CD14-positive monocyte (primary cell): ENCODE measurements around the gene SLC25A39. TPM values are rescaled to one million over a fixed set of nuclear protein-coding genes. Genes with fewer than 3 reads are reported as not detected.

Experiments used
- DNase-seq, 3 donors: peaks; one replicate each; pipeline ENCODE4 v3.0.0-alpha.2; 2011 to 2022
- H2AFZ ChIP-seq: 2 replicates; pipeline ENCODE4 v1.6.0; 2012; ENCODE audit warnings: mild to moderate bottlenecking, low read depth, low read length, inconsistent platforms; ENCODE audit not compliant: insufficient read depth, poor library complexity, severe bottlenecking
- H3K27ac ChIP-seq, 2 donors: 1 replicate in 1 of 2; 2 replicates in 1 of 2; pipeline ENCODE4 v1.5.1; 2012 to 2013; ENCODE audit warnings: low read length in 2 of 2, control low read depth in 1 of 2, inconsistent platforms in 1 of 2, low read depth in 1 of 2, mild to moderate bottlenecking in 1 of 2
- H3K27me3 ChIP-seq, 2 donors: one replicate each; pipeline versions ENCODE4 v1.6.0 to v1.6.1; 2011 to 2013; ENCODE audit warnings: low read length in 2 of 2; ENCODE audit not compliant: control insufficient read depth in 2 of 2, insufficient read depth in 2 of 2
- H3K36me3 ChIP-seq, 2 donors: replicated peaks in 1 of 2; 1 replicate in 1 of 2; 2 replicates in 1 of 2; pipeline versions ENCODE4 v1.5.1 to v1.6.1; 2012 to 2013; ENCODE audit warnings: low read length in 2 of 2, control low read depth in 1 of 2, inconsistent platforms in 1 of 2, mild to moderate bottlenecking in 1 of 2; ENCODE audit not compliant: insufficient read depth in 2 of 2, control insufficient read depth in 1 of 2
- H3K4me1 ChIP-seq, 2 donors: 1 replicate in 1 of 2; 2 replicates in 1 of 2; pipeline versions ENCODE4 v1.5.1 to v1.6.1; 2012 to 2013; ENCODE audit warnings: low read length in 2 of 2, control low read depth in 1 of 2, inconsistent platforms in 1 of 2, mild to moderate bottlenecking in 1 of 2, moderate library complexity in 1 of 2; ENCODE audit not compliant: insufficient read depth in 2 of 2, control insufficient read depth in 1 of 2
- H3K4me2 ChIP-seq: replicated peaks from 2 replicates; pipeline ENCODE3; 2012; ENCODE audit warnings: low read length, moderate library complexity, mild to moderate bottlenecking; ENCODE audit not compliant: poor library complexity, severe bottlenecking; ENCODE audit errors: extremely low read depth
- H3K4me3 ChIP-seq, 3 experiments: fragments of 200-600 bp in 1 of 3; sonication (generic) in 1 of 3; replicated peaks in 1 of 3; 1 replicate in 2 of 3; 2 replicates in 1 of 3; pipeline ENCODE4 v1.5.1; 2011 to 2013; ENCODE audit warnings: low read length in 3 of 3, mild to moderate bottlenecking in 3 of 3, control low read depth in 2 of 3, low read depth in 2 of 3, inconsistent platforms in 1 of 3, moderate library complexity in 1 of 3
- H3K79me2 ChIP-seq: 2 replicates; pipeline ENCODE4 v1.6.0; 2012; ENCODE audit warnings: mild to moderate bottlenecking, control low read depth, inconsistent platforms, low read length, moderate library complexity; ENCODE audit not compliant: insufficient read depth
- H3K9ac ChIP-seq: 2 replicates; pipeline ENCODE4 v1.6.0; 2017; ENCODE audit warnings: low read length, mild to moderate bottlenecking; ENCODE audit not compliant: insufficient read depth, poor library complexity, severe bottlenecking
- H3K9me3 ChIP-seq, 2 donors: replicated peaks in 1 of 2; 1 replicate in 1 of 2; 2 replicates in 1 of 2; pipeline versions ENCODE4 v1.5.1 to v1.6.1; 2012 to 2013; ENCODE audit warnings: low read length in 2 of 2, control low read depth in 1 of 2; ENCODE audit not compliant: control insufficient read depth in 1 of 2, insufficient read depth in 1 of 2
- H4K20me1 ChIP-seq: 2 replicates; pipeline ENCODE4 v1.6.0; 2012; ENCODE audit warnings: mild to moderate bottlenecking, low read length, control low read depth, moderate library complexity; ENCODE audit not compliant: insufficient read depth
- H3K27ac Mint-ChIP-seq, 7 donors: one replicate each; pipeline ENCODE4 v1.8.0; 2020; ENCODE audit warnings: mild to moderate bottlenecking in 7 of 7, mixed read lengths in 7 of 7, moderate library complexity in 6 of 7, inconsistent platforms in 2 of 7
- H3K27me3 Mint-ChIP-seq, 3 donors: one replicate each; pipeline ENCODE4 v1.8.0; 2021 to 2022; ENCODE audit warnings: low read depth in 3 of 3, mild to moderate bottlenecking in 3 of 3, mixed read lengths in 3 of 3, moderate library complexity in 3 of 3, inconsistent platforms in 1 of 3
- H3K36me3 Mint-ChIP-seq, 2 donors: one replicate each; pipeline ENCODE4 v1.8.0; 2020; ENCODE audit warnings: mixed read lengths in 2 of 2, inconsistent platforms in 1 of 2, mild to moderate bottlenecking in 1 of 2
- H3K4me1 Mint-ChIP-seq: one replicate; pipeline ENCODE4 v1.8.0; 2020; ENCODE audit warnings: mild to moderate bottlenecking, mixed read lengths
- H3K4me3 Mint-ChIP-seq, 2 donors: one replicate each; pipeline ENCODE4 v1.8.0; 2020; ENCODE audit warnings: mild to moderate bottlenecking in 2 of 2, mixed read lengths in 2 of 2, moderate library complexity in 1 of 2
- H3K9me3 Mint-ChIP-seq, 7 donors: one replicate each; pipeline ENCODE4 v1.8.0; 2020 to 2022; ENCODE audit warnings: mixed read lengths in 7 of 7, mild to moderate bottlenecking in 6 of 7, moderate library complexity in 6 of 7, inconsistent platforms in 2 of 7
- CTCF ChIP-seq: fragments of 200-600 bp; IDR thresholded peaks from one replicate; pipeline ENCODE4 v1.8.0; 2022; ENCODE audit warnings: antibody characterized with exemption, mild to moderate bottlenecking
- WGBS: methylation state at CpG from one replicate; pipeline ENCODE4 v1.1.5; 2013; ENCODE audit warnings: missing lambda C conversion rate; ENCODE audit not compliant: insufficient coverage; 5-methylcytosine and 5-hydroxymethylcytosine counted together
- intact Hi-C, 2 donors: fragments of 100-400 bp; cut with micrococcal nuclease; formaldehyde crosslinking; loops; one replicate each; pipeline versions ENCODE4 v1.15.0 to v1.15.1; 2023
- polyA plus RNA-seq, 3 donors: library from polyadenylated mRNA; depleted of rRNA in 1 of 3; unstranded in 2 of 3; stranded (reverse) in 1 of 3; fragments of 300-500 nt in 2 of 3; fragments of >200 nt in 1 of 3; fragmentation: Illumina TruSeq in 2 of 3; gene quantifications; 1 replicate in 2 of 3; 2 replicates in 1 of 3; pipeline ENCODE4 v1.2.3, GENCODE V29; 2012 to 2021

The SLC25A39 gene
- polyA plus RNA-seq, 3 donors, result 64.0 to 74.8 (median 64.5) TPM

DNA sequence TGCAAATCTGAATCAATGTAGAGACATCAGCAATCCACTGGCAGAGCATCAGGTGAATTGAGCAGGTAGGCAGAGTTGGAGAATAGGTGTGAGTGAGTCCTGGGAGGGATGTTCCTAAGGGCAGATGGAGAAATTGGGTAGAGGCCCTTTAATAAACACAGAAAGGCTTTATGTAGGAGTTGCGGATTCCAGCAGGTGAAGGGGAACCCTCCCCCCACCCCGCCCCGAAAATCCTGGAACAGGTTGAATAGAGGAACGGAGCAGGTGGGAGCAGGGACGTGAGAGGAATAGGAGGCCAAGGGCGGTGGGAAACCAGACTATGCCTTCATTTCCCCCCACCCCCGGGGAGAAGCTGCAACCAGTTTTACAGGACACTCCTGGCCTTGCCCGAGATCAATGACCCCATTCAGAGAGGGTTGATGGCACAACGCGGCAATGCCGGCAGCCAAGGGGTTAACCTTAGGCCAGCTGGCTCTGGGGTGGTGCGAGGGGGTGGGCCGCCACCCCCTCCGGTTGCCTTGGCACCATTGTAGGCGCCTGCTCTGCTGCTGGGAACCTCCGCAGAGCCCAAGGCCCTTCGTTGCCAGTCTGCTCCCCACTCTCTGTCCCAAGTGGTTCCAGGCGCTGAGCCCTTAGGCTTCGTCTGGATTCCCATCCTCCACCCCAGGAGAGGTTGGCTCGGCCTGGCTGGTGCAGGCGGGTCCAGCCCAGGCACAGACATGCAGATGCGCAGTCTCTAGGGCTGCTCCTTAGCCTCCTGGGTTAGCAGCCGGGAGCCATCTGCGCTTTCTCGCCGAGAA lies 17.0 kb downstream of the SLC25A39 start:
- no peak overlapping the region for H3K9ac ChIP-seq
- H3K4me3 ChIP-seq, result no peak overlapping the region
- no peaks in the 10 kb centered on the region for H3K36me3 Mint-ChIP-seq
- H3K27me3 ChIP-seq, result peaks cover 7 to 33% of the 10 kb centered on the region in 2 donors
- H3K27ac ChIP-seq, result no peak overlapping the region
- H3K27me3 Mint-ChIP-seq, result peaks cover 40 to 63% (median 48%) of the 10 kb centered on the region in 3 donors
- H4K20me1 ChIP-seq, result no peaks in the 10 kb centered on the region
- H3K4me3 Mint-ChIP-seq, result peak overlapping the region in 1 of 2 donors; percentile 74
- no peak overlapping the region for H2AFZ ChIP-seq
- intact Hi-C loops, result no loop called here
- peaks cover 12 to 15% of the 10 kb centered on the region in 2 donors for H3K4me1 ChIP-seq
- TF ChIP-seq CTCF, result no peak
- H3K27ac Mint-ChIP-seq, result peak overlapping the region in 2 of 7 donors; percentile 37 to 57
- DNase-seq, result no peak
- no peak overlapping the region for H3K4me2 ChIP-seq
- peaks cover 18% of the 10 kb centered on the region for H3K4me1 Mint-ChIP-seq
- WGBS, result 5% methylated on average over 14 of the region's 26 CpGs
- no peaks in the 10 kb centered on the region for H3K9me3 ChIP-seq
- H3K36me3 ChIP-seq, result no peaks in the 10 kb centered on the region
- peaks cover 0 to 6% (median 0%) of the 10 kb centered on the region in 7 donors for H3K9me3 Mint-ChIP-seq
- H3K79me2 ChIP-seq, result no peaks in the 10 kb centered on the region

- intact Hi-C loops, result no loop called here
- peaks cover 36 to 59% (median 37%) of the 10 kb centered on the region in 3 donors for H3K27me3 Mint-ChIP-seq
These were observed 20.0 kb downstream of the SLC25A39 start for GRCh38 chr17:44304651-44305050.

More at GRCh38 chr17:44304651-44305050, 20.0 kb downstream of the SLC25A39 start:
- Mint-ChIP-seq H3K4me3 (no peak overlapping the region), H3K36me3 (no peaks in the 10 kb centered on the region), H3K9me3 (peaks cover 0 to 6% (median 0%) of the 10 kb centered on the region in 7 donors), H3K27ac (no peak overlapping the region), H3K4me1 (peaks cover 13% of the 10 kb centered on the region)
- Histone ChIP-seq H3K4me2 (no peak overlapping the region), H3K79me2 (no peaks in the 10 kb centered on the region), H4K20me1 (no peaks in the 10 kb centered on the region), H3K36me3 (no peaks in the 10 kb centered on the region), H3K4me3 (no peak overlapping the region), H3K9me3 (no peaks in the 10 kb centered on the region), H3K27ac (no peak overlapping the region), H2AFZ (no peak overlapping the region), H3K4me1 (peaks cover 12 to 15% of the 10 kb centered on the region in 2 donors), H3K27me3 (peaks cover 7 to 27% of the 10 kb centered on the region in 2 donors), H3K9ac (no peak overlapping the region)
- no peak for DNase-seq
- no peak for TF ChIP-seq CTCF
